GM12865 (cell line): Measurements from ENCODE around the gene ZNF592.

Experiments used
- DNase-seq: peaks from one replicate; pipeline ENCODE4 v3.0.0; 2010; ENCODE audit warnings: low read depth
- H3K4me3 ChIP-seq: 2 replicates; pipeline ENCODE4 v1.5.1; 2011; ENCODE audit warnings: mild to moderate bottlenecking, low read depth, low read length, control low read depth
- TF ChIP-seq, protein P1 (sequence below): IDR thresholded peaks from 2 replicates; pipeline ENCODE4 v1.5.1; 2011; ENCODE audit warnings: low read length, control low read depth, low read depth, inconsistent platforms; ENCODE audit not compliant: insufficient read depth; ENCODE audit errors: missing control alignments

The ZNF592 gene

GRCh38 chr15:84852212-84852611, 103.8 kb downstream of the ZNF592 start:
- H3K4me3 ChIP-seq = no peak overlapping the region
- TF ChIP-seq, protein P1, sequence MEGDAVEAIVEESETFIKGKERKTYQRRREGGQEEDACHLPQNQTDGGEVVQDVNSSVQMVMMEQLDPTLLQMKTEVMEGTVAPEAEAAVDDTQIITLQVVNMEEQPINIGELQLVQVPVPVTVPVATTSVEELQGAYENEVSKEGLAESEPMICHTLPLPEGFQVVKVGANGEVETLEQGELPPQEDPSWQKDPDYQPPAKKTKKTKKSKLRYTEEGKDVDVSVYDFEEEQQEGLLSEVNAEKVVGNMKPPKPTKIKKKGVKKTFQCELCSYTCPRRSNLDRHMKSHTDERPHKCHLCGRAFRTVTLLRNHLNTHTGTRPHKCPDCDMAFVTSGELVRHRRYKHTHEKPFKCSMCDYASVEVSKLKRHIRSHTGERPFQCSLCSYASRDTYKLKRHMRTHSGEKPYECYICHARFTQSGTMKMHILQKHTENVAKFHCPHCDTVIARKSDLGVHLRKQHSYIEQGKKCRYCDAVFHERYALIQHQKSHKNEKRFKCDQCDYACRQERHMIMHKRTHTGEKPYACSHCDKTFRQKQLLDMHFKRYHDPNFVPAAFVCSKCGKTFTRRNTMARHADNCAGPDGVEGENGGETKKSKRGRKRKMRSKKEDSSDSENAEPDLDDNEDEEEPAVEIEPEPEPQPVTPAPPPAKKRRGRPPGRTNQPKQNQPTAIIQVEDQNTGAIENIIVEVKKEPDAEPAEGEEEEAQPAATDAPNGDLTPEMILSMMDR = no peak
- no peak for DNase-seq

DNA sequence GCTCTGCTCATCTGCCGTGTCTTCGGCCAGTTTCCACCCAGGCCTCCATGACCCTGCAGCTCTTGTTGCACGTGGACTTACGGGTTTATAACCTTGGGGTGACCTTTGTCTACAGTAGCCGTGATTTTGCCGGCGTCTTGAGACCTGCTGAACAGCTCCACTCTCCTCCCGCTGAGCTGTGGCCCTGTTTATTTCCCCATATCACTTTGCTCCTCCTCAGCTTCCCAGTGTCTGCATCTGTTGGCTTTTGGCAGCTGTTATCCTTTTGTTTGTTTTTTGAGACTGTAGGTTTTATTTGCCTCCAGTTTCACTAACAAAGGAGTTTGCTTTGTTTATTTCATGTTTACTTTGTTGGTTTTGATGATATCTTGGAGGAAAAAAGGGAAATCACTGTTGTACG, 106.7 kb downstream of the ZNF592 start:
- no peak for DNase-seq
- no peak overlapping the region for H3K4me3 ChIP-seq
- TF ChIP-seq, protein P1 = no peak

GRCh38 chr15:84855765-84856164, 107.4 kb downstream of the ZNF592 start:
- no peak overlapping the region for H3K4me3 ChIP-seq
- DNase-seq = no peak
- TF ChIP-seq, protein P1 = no peak
